Ectodermal cell (in vitro differentiated cells): ENCODE data around the gene GRHPR.
"Not testable (repeated sequence)": the region's sequence is repeated elsewhere in the genome, so short reads cannot be mapped to it uniquely, and the experiment has no call there.

Experiments
- H3K27ac ChIP-seq: 2 replicates; pipeline ENCODE4 v1.7.0; 2013; ENCODE audit warnings: mild to moderate bottlenecking, low read depth, low read length; ENCODE audit not compliant: insufficient read depth, poor library complexity, severe bottlenecking
- H3K27me3 ChIP-seq: 2 replicates; pipeline ENCODE4 v1.7.0; 2013; ENCODE audit warnings: mild to moderate bottlenecking, low read length; ENCODE audit not compliant: insufficient read depth, control insufficient read depth, poor library complexity, severe bottlenecking
- H3K36me3 ChIP-seq: one replicate; pipeline ENCODE4 v1.7.0; 2013; ENCODE audit warnings: low read length; ENCODE audit not compliant: control insufficient read depth, insufficient read depth
- H3K4me1 ChIP-seq: one replicate; pipeline ENCODE4 v1.7.0; 2013; ENCODE audit warnings: low read length; ENCODE audit not compliant: control insufficient read depth, insufficient read depth
- H3K4me3 ChIP-seq: 2 replicates; pipeline ENCODE4 v1.7.0; 2013; ENCODE audit warnings: low read depth, low read length, control low read depth; ENCODE audit not compliant: insufficient read depth
- H3K9me3 ChIP-seq: 2 replicates; pipeline ENCODE4 v1.7.0; 2013; ENCODE audit warnings: mild to moderate bottlenecking, low read length, moderate library complexity; ENCODE audit not compliant: control insufficient read depth
- WGBS, 2 experiments: methylation state at CpG; one replicate each; pipeline ENCODE4 v1.1.7; 2013; ENCODE audit warnings: missing lambda C conversion rate in 2 of 2; 5-methylcytosine and 5-hydroxymethylcytosine counted together

Gene GRHPR

DNA sequence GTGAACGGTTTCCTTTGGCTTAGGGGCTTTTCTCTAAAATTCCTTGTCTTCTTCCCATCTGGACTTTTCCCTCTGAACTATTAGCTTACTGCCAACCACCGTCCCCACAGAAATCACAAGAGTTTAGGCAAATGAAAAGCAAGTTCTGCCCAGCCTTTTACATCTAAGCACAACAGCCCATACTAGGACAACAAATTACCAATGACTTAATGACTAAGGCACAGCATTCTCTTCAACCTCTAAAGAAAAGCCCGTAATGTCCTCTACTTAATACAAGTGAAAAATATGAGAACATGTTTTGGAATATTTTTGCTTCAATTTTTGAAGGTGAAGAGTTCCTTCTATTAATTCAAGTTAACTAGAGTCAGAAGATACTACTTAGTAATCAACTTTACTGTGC, 41.5 kb downstream of the GRHPR start:
- 34 to 46% methylated on average over 2 to 3 of the region's 3 CpGs for WGBS, 2 experiments
- peak overlapping the region; percentile 88 for H3K27ac ChIP-seq
- H3K9me3 ChIP-seq, result no peaks in the 10 kb centered on the region
- H3K36me3 ChIP-seq, result no peaks in the 10 kb centered on the region
- peak overlapping the region; percentile 67 for H3K4me3 ChIP-seq
- H3K4me1 ChIP-seq, result peaks cover 7% of the 10 kb centered on the region
- no peaks in the 10 kb centered on the region for H3K27me3 ChIP-seq

DNA sequence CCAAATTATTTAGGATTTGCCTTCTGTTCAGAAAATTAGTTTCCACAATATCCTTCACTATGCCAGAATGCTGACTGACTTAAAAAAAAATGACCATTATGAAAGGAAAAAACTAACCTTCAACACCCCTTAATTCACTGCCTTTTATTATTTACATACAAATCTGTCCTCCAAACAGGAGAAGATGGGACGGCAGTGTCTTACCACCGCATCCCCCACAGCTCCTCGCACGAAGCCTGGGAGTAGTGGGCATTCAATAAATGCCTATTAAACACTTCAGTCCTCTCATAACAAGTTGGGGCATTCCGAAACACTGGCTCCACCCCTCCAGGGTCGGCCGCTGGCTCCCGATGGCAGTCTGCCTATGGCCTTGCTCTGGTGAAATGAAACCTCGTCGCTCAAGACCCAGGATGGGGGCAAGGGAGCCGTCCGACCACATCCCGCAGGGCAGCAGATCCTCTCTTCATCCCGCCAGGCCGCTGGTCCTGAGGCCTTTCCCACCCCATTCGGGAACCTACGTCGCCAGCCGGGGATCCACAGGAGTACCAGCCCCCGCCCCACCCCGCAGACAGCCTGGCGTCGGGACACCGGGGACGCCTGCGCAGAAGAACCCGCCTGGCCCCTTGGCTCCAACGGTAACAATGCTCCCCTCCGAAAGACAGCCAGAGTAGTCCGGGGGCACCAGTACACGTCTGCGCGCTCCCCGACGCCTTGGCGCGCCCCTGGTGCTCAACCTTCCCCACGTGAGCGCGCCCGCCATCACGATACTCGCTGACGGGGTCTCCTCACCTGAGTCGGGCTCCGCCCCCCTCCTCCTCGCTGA, 42.1 kb downstream of the GRHPR start:
- Histone ChIP-seq H3K9me3 (no peaks in the 10 kb centered on the region), H3K4me3 (peak overlapping the region; percentile 67), H3K27me3 (no peaks in the 10 kb centered on the region), H3K4me1 (peaks cover 7% of the 10 kb centered on the region), H3K27ac (peak overlapping the region; percentile 88), H3K36me3 (no peaks in the 10 kb centered on the region)
- 0% methylated on average over 47 of the region's 47 CpGs for WGBS, 2 experiments

- H3K36me3 ChIP-seq, result no peaks in the 10 kb centered on the region
- H3K9me3 ChIP-seq, result no peaks in the 10 kb centered on the region
- WGBS, 2 experiments, result 0% methylated on average over 50 to 51 of the region's 52 CpGs
- peak within 1 kb of the TSS; percentile 98 for H3K27ac ChIP-seq
- no peaks in the 10 kb centered on the region for H3K27me3 ChIP-seq
- H3K4me3 ChIP-seq, result peak within 1 kb of the TSS; percentile 67
- H3K4me1 ChIP-seq, result peaks cover 7% of the 10 kb centered on the region
These were observed 42.9 kb downstream of the GRHPR start, which contains the start of gene ZBTB5 for GRCh38 chr9:37465249-37466036. ZBTB5 (minus strand) TSS chr9:37465450; CDS start chr9:37442551, 22,899 bp downstream.

- Histone ChIP-seq H3K36me3 (no peaks in the 10 kb centered on the region), H3K4me3 (peak overlapping the region; percentile 32), H3K27me3 (no peaks in the 10 kb centered on the region), H3K27ac (peak overlapping the region; percentile 98), H3K4me1 (peaks cover 7% of the 10 kb centered on the region), H3K9me3 (no peaks in the 10 kb centered on the region)
- WGBS, 2 experiments, result 0% methylated on average over 47 of the region's 47 CpGs
These were observed 43.7 kb downstream of the GRHPR start for GRCh38 chr9:37466037-37466709.

DNA sequence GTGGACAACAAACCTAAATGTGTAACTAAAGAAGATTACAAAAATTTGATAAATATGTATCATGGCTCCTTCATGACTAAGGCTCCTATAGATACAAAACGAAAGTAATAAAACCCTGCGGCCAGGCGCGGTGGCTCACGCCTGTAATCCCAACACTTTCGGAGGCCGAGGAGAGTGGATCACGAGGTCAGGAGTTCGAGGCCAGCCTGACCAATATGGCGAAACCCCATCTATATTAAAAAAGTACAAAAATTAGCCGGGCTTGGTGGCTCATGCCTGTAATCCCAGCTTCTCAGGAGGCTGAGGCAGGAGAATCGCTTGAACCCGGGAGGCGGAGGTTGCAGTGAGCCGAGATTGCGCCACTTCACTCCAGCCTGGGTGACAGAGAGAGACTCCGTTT, 45.0 kb downstream of the GRHPR start:
- H3K9me3 ChIP-seq, H3K36me3 ChIP-seq, H3K4me3 ChIP-seq, H3K27ac ChIP-seq, H3K27me3 ChIP-seq: not testable (repeated sequence)
- H3K4me1 ChIP-seq, result peaks cover 12% of the 10 kb centered on the region
- WGBS, 2 experiments, result 93% methylated on average over 16 to 17 of the region's 17 CpGs

DNA sequence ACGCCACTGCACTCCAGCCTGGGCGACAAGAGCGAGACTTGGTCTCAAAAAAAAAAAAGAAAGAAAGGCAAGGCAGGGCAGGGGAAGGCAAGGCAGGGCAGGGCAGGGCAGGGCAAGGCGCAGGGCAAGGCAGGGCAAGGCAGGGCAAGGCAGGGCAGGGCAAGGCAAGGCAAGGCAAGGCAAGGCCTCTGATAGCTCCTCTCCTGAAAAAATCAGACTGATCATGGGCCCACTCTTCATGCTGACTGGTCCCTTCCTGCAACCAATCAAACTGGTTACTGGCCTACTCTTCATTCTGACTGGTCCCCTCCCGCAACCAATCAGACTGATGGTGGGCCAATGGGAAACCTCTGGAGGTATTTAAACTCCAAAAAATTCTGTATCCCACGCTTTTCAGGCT, 46.1 kb downstream of the GRHPR start:
- no peak overlapping the region for H3K27ac ChIP-seq
- no peak overlapping the region for H3K4me3 ChIP-seq
- H3K9me3 ChIP-seq, result no peaks in the 10 kb centered on the region
- H3K27me3 ChIP-seq, result no peaks in the 10 kb centered on the region
- peaks cover 11% of the 10 kb centered on the region for H3K4me1 ChIP-seq
- H3K36me3 ChIP-seq, result no peaks in the 10 kb centered on the region
- 94 to 95% methylated on average over 6 of the region's 6 CpGs for WGBS, 2 experiments

GRCh38 chr9:37471942-37472684, 49.6 kb downstream of the GRHPR start:
- peak overlapping the region; percentile 85 for H3K27ac ChIP-seq
- no peaks in the 10 kb centered on the region for H3K36me3 ChIP-seq
- H3K4me1 ChIP-seq, result peaks cover 6% of the 10 kb centered on the region
- H3K4me3 ChIP-seq, result no peak overlapping the region
- no peaks in the 10 kb centered on the region for H3K27me3 ChIP-seq
- 42 to 50% methylated on average over 7 of the region's 7 CpGs for WGBS, 2 experiments
- no peaks in the 10 kb centered on the region for H3K9me3 ChIP-seq

GRCh38 chr9:37473982-37474381, 51.5 kb downstream of the GRHPR start:
- not testable (repeated sequence) for H3K36me3 ChIP-seq, H3K27ac ChIP-seq, H3K9me3 ChIP-seq, H3K4me1 ChIP-seq, H3K4me3 ChIP-seq, H3K27me3 ChIP-seq
- 62 to 64% methylated on average over 6 of the region's 6 CpGs for WGBS, 2 experiments

- H3K9me3 ChIP-seq, result no peaks in the 10 kb centered on the region
- peaks cover 6% of the 10 kb centered on the region for H3K4me1 ChIP-seq
- H3K36me3 ChIP-seq, result no peaks in the 10 kb centered on the region
- WGBS, 2 experiments, result 80 to 94% methylated on average over 1 to 2 of the region's 3 CpGs
- no peak overlapping the region for H3K27ac ChIP-seq
- H3K27me3 ChIP-seq, result no peaks in the 10 kb centered on the region
- no peak overlapping the region for H3K4me3 ChIP-seq
These were observed 51.9 kb downstream of the GRHPR start for GRCh38 chr9:37474438-37474837.
